CD4-positive, alpha-beta T cell (primary cell): ENCODE measurements around the gene ELANE. TPM values are rescaled to one million over a fixed set of nuclear protein-coding genes. Genes with fewer than 3 reads are reported as not detected.
"Not testable (repeated sequence)": the region's sequence is repeated elsewhere in the genome, so short reads cannot be mapped to it uniquely, and the experiment has no call there.

ENCODE experiments used
- ATAC-seq: fragments of 200-7000 bp; cut with Tn5 transposase; one replicate; pipeline ENCODE4 v1.10.0; 2022; ENCODE audit warnings: mild to moderate bottlenecking; ENCODE audit not compliant: poor library complexity
- CTCF ChIA-PET: fragments of 350-600 bp; sonication (Branson Sonifier 250); formaldehyde crosslinking; loops from one replicate; lab custom pipeline; 2021; ENCODE audit warnings: antibody characterized with exemption, inconsistent platforms; lab: Charles Lee
- POLR2A ChIA-PET: fragments of 350-600 bp; sonication (Branson Sonifier 250); formaldehyde crosslinking; loops from one replicate; lab custom pipeline; 2021; ENCODE audit warnings: antibody characterized with exemption, inconsistent platforms; lab: Charles Lee
- DNase-seq, 14 experiments: peaks; one replicate each; pipeline ENCODE4 v3.0.0-alpha.2; 2013 to 2020; ENCODE audit warnings: mixed read lengths in 2 of 14
- H3K27ac ChIP-seq, 2 donors: one replicate each; pipeline versions ENCODE4 v1.5.1 to v1.7.0; 2013; ENCODE audit warnings: low read length in 2 of 2, low read depth in 1 of 2, mild to moderate bottlenecking in 1 of 2
- H3K27me3 ChIP-seq, 2 experiments: 1 replicate in 1 of 2; 2 replicates in 1 of 2; pipeline versions ENCODE4 v1.6.1 to v1.7.0; 2013; ENCODE audit warnings: low read length in 2 of 2, control low read depth in 1 of 2, mild to moderate bottlenecking in 1 of 2, moderate library complexity in 1 of 2; ENCODE audit not compliant: insufficient read depth in 2 of 2, control insufficient read depth in 1 of 2
- H3K36me3 ChIP-seq: one replicate; pipeline ENCODE4 v1.6.1; 2013; ENCODE audit warnings: low read length, control low read depth; ENCODE audit not compliant: insufficient read depth
- H3K4me1 ChIP-seq: one replicate; pipeline ENCODE4 v1.6.1; 2013; ENCODE audit warnings: low read length, control low read depth; ENCODE audit not compliant: insufficient read depth
- H3K4me3 ChIP-seq: one replicate; pipeline ENCODE4 v1.5.1; 2013; ENCODE audit warnings: mild to moderate bottlenecking, low read length, moderate library complexity
- H3K9me3 ChIP-seq, 2 experiments: 1 replicate in 1 of 2; 2 replicates in 1 of 2; pipeline versions ENCODE4 v1.6.1 to v1.7.0; 2013; ENCODE audit warnings: low read length in 2 of 2, mild to moderate bottlenecking in 2 of 2, control low read depth in 1 of 2, moderate library complexity in 1 of 2; ENCODE audit not compliant: control insufficient read depth in 1 of 2, insufficient read depth in 1 of 2
- H3K27ac Mint-ChIP-seq: one replicate; pipeline ENCODE4 v1.8.0; 2020; ENCODE audit warnings: mixed read lengths
- H3K27me3 Mint-ChIP-seq: one replicate; pipeline ENCODE4 v1.8.0; 2021; ENCODE audit warnings: mixed read lengths
- H3K36me3 Mint-ChIP-seq: one replicate; pipeline ENCODE4 v1.8.0; 2021; ENCODE audit warnings: low read depth, mixed read lengths
- H3K4me1 Mint-ChIP-seq: one replicate; pipeline ENCODE4 v1.8.0; 2021; ENCODE audit warnings: low read depth, mixed read lengths
- H3K4me3 Mint-ChIP-seq: one replicate; pipeline ENCODE4 v1.8.0; 2020; ENCODE audit warnings: mild to moderate bottlenecking, mixed read lengths
- H3K9me3 Mint-ChIP-seq: one replicate; pipeline ENCODE4 v1.8.0; 2020; ENCODE audit warnings: mixed read lengths
- CTCF ChIP-seq: fragments of 200-600 bp; IDR thresholded peaks from one replicate; pipeline ENCODE4 v1.8.0; 2022; ENCODE audit warnings: antibody characterized with exemption, mild to moderate bottlenecking
- intact Hi-C, 2 experiments: fragments of 100-400 bp; cut with DNase I in 1 of 2; cut with micrococcal nuclease in 1 of 2; formaldehyde crosslinking; loops; one replicate each; pipeline versions ENCODE4 v1.15.1 to v1.9.0; 2023 to 2025; cut with DNase I, micrococcal nuclease
- total RNA-seq, 174 experiments: library from RNA in 2 of 174; stranded (reverse) in 2 of 174; gene quantifications; one replicate each; pipeline ENCODE4 v1.2.3 and lab custom pipeline; 2021 to 2026

The ELANE gene
- total RNA-seq, 2 experiments from 2014 or later, result not detected

GRCh38 chr19:815775-816499, 36.2 kb upstream of the ELANE start:
- no peak overlapping the region for H3K4me3 ChIP-seq
- H3K4me1 ChIP-seq, result no peaks in the 10 kb centered on the region
- Mint-ChIP-seq H3K9me3 (no peaks in the 10 kb centered on the region), H3K27me3 (no peaks in the 10 kb centered on the region), H3K4me1 (no peaks in the 10 kb centered on the region), H3K36me3 (peaks cover 34% of the 10 kb centered on the region), H3K27ac (peak overlapping the region; percentile 64), H3K4me3 (peak overlapping the region; percentile 51)
- DNase-seq, result no peak
- peaks cover 0 to 7% of the 10 kb centered on the region in 2 experiments for H3K9me3 ChIP-seq
- intact Hi-C loops, result no loop called here
- H3K27me3 ChIP-seq, result no peaks in the 10 kb centered on the region
- TF ChIP-seq CTCF, result no peak
- ChIA-PET CTCF (no interaction called here), POLR2A (interaction anchor here (0.5 kb wide), 1 partner anchor 1473 kb away, joined by 3 read pairs; no protein-coding TSS in a partner anchor)
- peaks cover 14% of the 10 kb centered on the region for H3K36me3 ChIP-seq
- peak; percentile 13 for ATAC-seq
- no peak overlapping the region for H3K27ac ChIP-seq

DNA sequence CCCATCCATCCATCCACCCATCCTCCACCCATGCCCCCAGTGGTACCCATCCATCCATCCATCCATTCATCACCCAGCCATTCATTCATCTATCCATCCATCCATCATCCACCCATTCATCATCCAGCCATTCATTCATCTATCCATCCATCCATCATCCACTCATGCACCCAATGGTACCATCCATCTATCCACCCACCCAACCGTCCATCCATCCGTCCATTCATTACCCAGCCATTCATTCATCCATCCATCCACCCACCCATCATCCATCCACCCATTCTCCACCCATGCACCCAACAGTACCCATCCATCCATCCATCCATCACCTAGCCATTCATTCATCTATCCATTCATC, 35.6 kb upstream of the ELANE start:
- H3K27me3 ChIP-seq, result no peaks in the 10 kb centered on the region
- Mint-ChIP-seq H3K36me3 (peaks cover 29% of the 10 kb centered on the region), H3K4me3 (no peak overlapping the region), H3K4me1 (no peaks in the 10 kb centered on the region), H3K9me3 (no peaks in the 10 kb centered on the region), H3K27me3 (no peaks in the 10 kb centered on the region), H3K27ac (peak overlapping the region; percentile 64)
- H3K27ac ChIP-seq, result no peak overlapping the region
- ChIA-PET POLR2A (no interaction called here), CTCF (no interaction called here)
- no peak for ATAC-seq
- intact Hi-C loops, result no loop called here
- no peak for TF ChIP-seq CTCF
- H3K4me3 ChIP-seq, result no peak overlapping the region
- H3K4me1 ChIP-seq, result no peaks in the 10 kb centered on the region
- H3K9me3 ChIP-seq, result peaks cover 0 to 7% of the 10 kb centered on the region in 2 experiments
- no peak for DNase-seq
- peaks cover 8% of the 10 kb centered on the region for H3K36me3 ChIP-seq

DNA sequence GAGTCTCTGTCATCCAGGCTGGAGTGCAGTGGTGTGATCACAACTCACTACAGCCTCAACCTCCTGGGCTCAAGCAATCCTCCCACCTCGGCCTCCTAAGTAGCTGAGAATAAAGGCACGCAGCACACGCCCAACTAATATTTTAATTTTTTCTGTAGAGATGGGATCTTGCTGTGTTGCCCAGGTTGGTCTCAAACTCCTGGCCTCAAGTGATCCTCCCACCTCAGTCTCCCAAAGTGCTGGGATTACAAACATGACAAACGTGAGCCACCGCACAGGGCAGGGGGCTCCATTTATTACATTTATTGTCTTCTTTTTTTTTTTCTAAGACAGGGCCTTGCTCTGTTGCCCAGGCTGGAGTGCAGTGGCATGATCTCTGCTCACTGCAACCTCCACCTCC, 31.9 kb upstream of the ELANE start:
- H3K36me3 Mint-ChIP-seq, result peaks cover 15% of the 10 kb centered on the region
- H3K27me3 ChIP-seq, result peaks cover 10 to 11% of the 10 kb centered on the region in 2 experiments
- H3K27ac Mint-ChIP-seq, H3K27ac ChIP-seq, H3K4me1 Mint-ChIP-seq, CTCF ChIA-PET, DNase-seq, POLR2A ChIA-PET, H3K36me3 ChIP-seq, H3K4me3 ChIP-seq, H3K9me3 Mint-ChIP-seq, H3K4me1 ChIP-seq, intact Hi-C loops, ATAC-seq, H3K9me3 ChIP-seq, H3K4me3 Mint-ChIP-seq: not testable (repeated sequence)
- H3K27me3 Mint-ChIP-seq, result peaks cover 16% of the 10 kb centered on the region
